Activated naive CD8-positive, alpha-beta T cell (primary cell): ENCODE results near the gene CRHR2.

Experiments
- H3K27ac Mint-ChIP-seq: one replicate; pipeline ENCODE4 v1.8.0; 2021; ENCODE audit warnings: mixed read lengths
- H3K27me3 Mint-ChIP-seq: one replicate; pipeline ENCODE4 v1.8.0; 2021; ENCODE audit warnings: mixed read lengths
- H3K36me3 Mint-ChIP-seq: one replicate; pipeline ENCODE4 v1.8.0; 2021; ENCODE audit warnings: mixed read lengths
- H3K4me1 Mint-ChIP-seq: one replicate; pipeline ENCODE4 v1.8.0; 2021; ENCODE audit warnings: low read depth, mixed read lengths
- H3K4me3 Mint-ChIP-seq: one replicate; pipeline ENCODE4 v1.8.0; 2021; ENCODE audit warnings: mild to moderate bottlenecking, mixed read lengths
- H3K9me3 Mint-ChIP-seq: one replicate; pipeline ENCODE4 v1.8.0; 2021; ENCODE audit warnings: low read depth, mixed read lengths

CRHR2 gene

GRCh38 chr7:30612658-30613265 is 69.5 kb downstream of the CRHR2 start:
- peaks cover 22% of the 10 kb centered on the region for H3K36me3 Mint-ChIP-seq

GRCh38 chr7:30605832-30606231 is 76.4 kb downstream of the CRHR2 start:
- H3K4me1 Mint-ChIP-seq, result peaks cover 17% of the 10 kb centered on the region
- no peaks in the 10 kb centered on the region for H3K9me3 Mint-ChIP-seq
- H3K27me3 Mint-ChIP-seq, result no peaks in the 10 kb centered on the region
- H3K27ac Mint-ChIP-seq, result no peak overlapping the region
- H3K4me3 Mint-ChIP-seq, result no peak overlapping the region
- peaks cover 24% of the 10 kb centered on the region for H3K36me3 Mint-ChIP-seq

More at GRCh38 chr7:30612658-30613265, 69.5 kb downstream of the CRHR2 start:
- Mint-ChIP-seq H3K4me3 (no peak overlapping the region), H3K9me3 (no peaks in the 10 kb centered on the region), H3K4me1 (peaks cover 26% of the 10 kb centered on the region), H3K27ac (peak overlapping the region; percentile 70), H3K27me3 (no peaks in the 10 kb centered on the region)

- Mint-ChIP-seq H3K27ac (no peak overlapping the region), H3K4me3 (no peak overlapping the region), H3K36me3 (peaks cover 28% of the 10 kb centered on the region), H3K27me3 (no peaks in the 10 kb centered on the region), H3K4me1 (peaks cover 17% of the 10 kb centered on the region), H3K9me3 (no peaks in the 10 kb centered on the region)
Measured at GRCh38 chr7:30604901-30605300, 77.4 kb downstream of the CRHR2 start.
